Neural cell (in vitro differentiated cells): ENCODE measurements around the gene SWAP70. TPM values are rescaled to one million over a fixed set of nuclear protein-coding genes. Genes with fewer than 3 reads are reported as not detected.

ENCODE experiments used
- H2AFZ ChIP-seq: fragments of 200-600, 300-800 bp; sonication (generic), shearing (Covaris generic); 2 replicates; pipeline ENCODE4 v1.6.0; 2014; ENCODE audit warnings: low read depth, mild to moderate bottlenecking, antibody characterized with exemption, low read length, moderate library complexity
- H3F3A ChIP-seq: fragments of 200-600 bp; shearing (Covaris generic); 2 replicates; pipeline ENCODE4 v1.6.1; 2016; ENCODE audit warnings: mild to moderate bottlenecking, moderate library complexity, mixed read lengths, antibody characterized with exemption, low read length; ENCODE audit not compliant: insufficient read depth, poor library complexity, severe bottlenecking
- H3K27ac ChIP-seq: fragments of 200-600, 300-800 bp; sonication (generic), shearing (Covaris generic); 2 replicates; pipeline ENCODE4 v1.5.1; 2014; ENCODE audit warnings: mild to moderate bottlenecking, low read length, moderate library complexity
- H3K27me3 ChIP-seq: fragments of 300-800, 200-600 bp; sonication (generic), shearing (Covaris generic); 2 replicates; pipeline ENCODE4 v1.6.0; 2014; ENCODE audit warnings: mild to moderate bottlenecking, low read depth, low read length, moderate library complexity; ENCODE audit not compliant: insufficient read depth
- H3K36me3 ChIP-seq: fragments of 300-800, 200-600 bp; sonication (generic), shearing (Covaris generic); 2 replicates; pipeline ENCODE4 v1.5.1; 2014; ENCODE audit warnings: mild to moderate bottlenecking, antibody characterized with exemption, low read length, moderate library complexity; ENCODE audit not compliant: insufficient read depth
- H3K4me2 ChIP-seq: fragments of 300-800, 200-600 bp; sonication (generic), shearing (Covaris generic); 2 replicates; pipeline ENCODE4 v1.6.0; 2014; ENCODE audit warnings: mild to moderate bottlenecking, low read length
- H3K4me3 ChIP-seq: fragments of 300-800, 200-600 bp; sonication (generic), shearing (Covaris generic); 2 replicates; pipeline ENCODE4 v1.5.1; 2014; ENCODE audit warnings: mild to moderate bottlenecking, low read length, moderate library complexity
- H3K79me2 ChIP-seq: fragments of 200-600 bp; shearing (Covaris generic); replicated peaks from 2 replicates; pipeline ENCODE4 v1.6.0; 2014; ENCODE audit warnings: mild to moderate bottlenecking, low read length, moderate library complexity; ENCODE audit not compliant: insufficient read depth
- H3K9ac ChIP-seq: fragments of 300-800, 200-600 bp; sonication (generic), shearing (Covaris generic); 2 replicates; pipeline ENCODE4 v1.6.1; 2016; ENCODE audit warnings: mild to moderate bottlenecking, low read length, mixed read lengths
- H3K9me2 ChIP-seq: fragments of 200-600 bp; shearing (Covaris generic); 2 replicates; pipeline ENCODE4 v1.6.1; 2016; ENCODE audit warnings: mild to moderate bottlenecking, low read length, mixed read lengths; ENCODE audit not compliant: insufficient read depth
- H3K9me3 ChIP-seq: fragments of 200-600, 300-800 bp; sonication (generic), shearing (Covaris generic); 2 replicates; pipeline ENCODE4 v1.6.1; 2016; ENCODE audit warnings: mild to moderate bottlenecking, mixed run types, low read length, moderate library complexity, mixed read lengths
- H4K20me1 ChIP-seq: fragments of 200-600 bp; shearing (Covaris generic); 2 replicates; pipeline ENCODE4 v1.6.1; 2016; ENCODE audit warnings: mild to moderate bottlenecking, mixed run types; ENCODE audit not compliant: insufficient read depth
- CTCF ChIP-seq: fragments of 450-650 bp; IDR thresholded peaks from 2 replicates; pipeline ENCODE4 v1.5.1; 2014; ENCODE audit warnings: antibody characterized with exemption, mild to moderate bottlenecking, moderate library complexity; ENCODE audit not compliant: poor library complexity, severe bottlenecking
- EP300 ChIP-seq: fragments of 450-650 bp; conservative IDR thresholded peaks from 2 replicates; pipeline ENCODE4 v1.6.1; 2014; ENCODE audit warnings: antibody characterized with exemption, mild to moderate bottlenecking, moderate library complexity; ENCODE audit not compliant: poor library complexity, severe bottlenecking
- EZH2 ChIP-seq: fragments of 200-600, 300-800 bp; shearing (Covaris generic), sonication (generic); IDR thresholded peaks from 2 replicates; pipeline ENCODE4 v1.6.1; 2014; ENCODE audit warnings: antibody characterized with exemption, low read length, borderline replicate concordance, mild to moderate bottlenecking; ENCODE audit not compliant: insufficient read depth, poor library complexity, severe bottlenecking
- MXI1 ChIP-seq: fragments of 450-650 bp; conservative IDR thresholded peaks from 2 replicates; pipeline ENCODE4 v1.6.1; 2014; ENCODE audit warnings: antibody characterized with exemption, mild to moderate bottlenecking; ENCODE audit not compliant: poor library complexity, severe bottlenecking
- POLR2AphosphoS5 ChIP-seq: IDR thresholded peaks from 2 replicates; pipeline ENCODE4 v1.6.1; 2012
- RAD21 ChIP-seq: fragments of 450-650 bp; conservative IDR thresholded peaks from 2 replicates; pipeline ENCODE4 v1.6.1; 2014; ENCODE audit warnings: antibody characterized with exemption, mild to moderate bottlenecking, moderate library complexity
- REST ChIP-seq: IDR thresholded peaks from 2 replicates; pipeline ENCODE4 v1.6.1; 2012; ENCODE audit warnings: borderline replicate concordance
- SMC3 ChIP-seq: fragments of 450-650 bp; conservative IDR thresholded peaks from 2 replicates; pipeline ENCODE4 v1.6.1; 2014; ENCODE audit warnings: antibody characterized with exemption, mild to moderate bottlenecking, moderate library complexity; ENCODE audit not compliant: poor library complexity
- TAF1 ChIP-seq: IDR thresholded peaks from 2 replicates; pipeline ENCODE4 v1.6.1; 2012; ENCODE audit warnings: low read depth
- polyA plus RNA-seq: library from polyadenylated mRNA; depleted of rRNA; stranded (reverse); fragments of >200 nt; gene quantifications from 2 replicates; pipeline ENCODE4 v1.2.3, GENCODE V29; 2014

SWAP70 gene
- polyA plus RNA-seq, 1 donor from 2014 or later = 1.4 TPM

- Histone ChIP-seq H3K27ac (no peak overlapping the region), H3K36me3 (no peaks in the 10 kb centered on the region), H3K27me3 (no peaks in the 10 kb centered on the region), H3K9ac (no peak overlapping the region), H3K79me2 (no peaks in the 10 kb centered on the region), H3K9me3 (peaks cover 5% of the 10 kb centered on the region), H3K4me3 (no peak overlapping the region), H2AFZ (no peak overlapping the region), H3K9me2 (no peaks in the 10 kb centered on the region), H3F3A (no peaks in the 10 kb centered on the region), H3K4me2 (no peak overlapping the region), H4K20me1 (no peaks in the 10 kb centered on the region)
- TF ChIP-seq MXI1 = no peak
- no peak for TF ChIP-seq POLR2AphosphoS5
- TF ChIP-seq CTCF = no peak
- no peak for TF ChIP-seq EP300
- TF ChIP-seq EZH2 = no peak
- no peak for TF ChIP-seq TAF1
Measured at GRCh38 chr11:9681583-9682372, 17.9 kb downstream of the SWAP70 start.

- Histone ChIP-seq H3K27ac (no peak overlapping the region), H3F3A (no peaks in the 10 kb centered on the region), H3K9me2 (no peaks in the 10 kb centered on the region), H3K36me3 (no peaks in the 10 kb centered on the region), H3K4me2 (no peak overlapping the region), H3K79me2 (no peaks in the 10 kb centered on the region), H3K27me3 (no peaks in the 10 kb centered on the region), H3K9me3 (no peaks in the 10 kb centered on the region), H4K20me1 (no peaks in the 10 kb centered on the region), H3K4me3 (no peak overlapping the region), H2AFZ (no peak overlapping the region), H3K9ac (no peak overlapping the region)
- TF ChIP-seq SMC3 = no peak
- TF ChIP-seq CTCF = no peak
- TF ChIP-seq EZH2 = no peak
- no peak for TF ChIP-seq MXI1
- no peak for TF ChIP-seq RAD21
- TF ChIP-seq TAF1 = no peak
- no peak for TF ChIP-seq EP300
- TF ChIP-seq REST = no peak
- no peak for TF ChIP-seq POLR2AphosphoS5
Measured at GRCh38 chr11:9687711-9688477, 24.0 kb downstream of the SWAP70 start.
